Mucosa of descending colon (tissue), 3 donors: Measurements from ENCODE around the gene SIRPA. TPM values are rescaled to one million over a fixed set of nuclear protein-coding genes. Genes with fewer than 3 reads are reported as not detected.
A peak's percentile ranks its signal among the peaks of the same experiment; 100 is the strongest.

Experiments used
- ATAC-seq: fragments of 200-7000 bp; cut with Tn5 transposase; one replicate; pipeline ENCODE4 v1.9.1; 2020; ENCODE audit warnings: mild to moderate bottlenecking, moderate library complexity
- DNase-seq, 3 donors: peaks; one replicate each; pipeline ENCODE4 v3.0.0-alpha.2; 2020
- H3K36me3 ChIP-seq: fragments of 200-600 bp; one replicate; pipeline ENCODE4 v1.8.0; 2021; ENCODE audit warnings: low read depth, mild to moderate bottlenecking
- H3K4me1 ChIP-seq: fragments of 200-600 bp; one replicate; pipeline ENCODE4 v1.8.0; 2021; ENCODE audit warnings: low read depth, mild to moderate bottlenecking
- H3K4me3 ChIP-seq: fragments of 200-600 bp; one replicate; pipeline ENCODE4 v1.8.0; 2021; ENCODE audit warnings: mild to moderate bottlenecking
- H3K9me3 ChIP-seq: fragments of 200-600 bp; one replicate; pipeline ENCODE4 v1.8.0; 2021; ENCODE audit warnings: mild to moderate bottlenecking
- intact Hi-C, 2 donors: fragments of 100-400 bp; cut with DNase I in 1 of 2; cut with micrococcal nuclease in 1 of 2; formaldehyde crosslinking; loops; one replicate each; pipeline versions ENCODE4 v1.11.0 to v1.11.1; 2022; cut with DNase I, micrococcal nuclease
- total RNA-seq, 3 donors: library from RNA; stranded (reverse); fragmentation: NEBNext Ultra II Directional in 2 of 3; extraction: Animal tissue kit (Norgen Biotek cat#: 25700) in 2 of 3; gene quantifications; one replicate each; pipeline versions ENCODE4 v1.2.1 to v1.2.4, GENCODE V29; 2021 to 2023
- TF ChIP-seq, protein P1 (sequence below): fragments of 200-600 bp; IDR thresholded peaks from one replicate; pipeline ENCODE4 v1.8.0; 2022; ENCODE audit warnings: antibody characterized with exemption, mild to moderate bottlenecking
- donor health status: DM: no; HTN: no; CAD: no; lungs with moderate emphysema.
- donor health status: DM: no; HTN: no; CAD: no.
- donor health status: DM: no; HTN: yes; CAD: no.

SIRPA gene
- total RNA-seq, 3 donors from 2014 or later = 7.6 to 24.4 (median 14.1) TPM

DNA sequence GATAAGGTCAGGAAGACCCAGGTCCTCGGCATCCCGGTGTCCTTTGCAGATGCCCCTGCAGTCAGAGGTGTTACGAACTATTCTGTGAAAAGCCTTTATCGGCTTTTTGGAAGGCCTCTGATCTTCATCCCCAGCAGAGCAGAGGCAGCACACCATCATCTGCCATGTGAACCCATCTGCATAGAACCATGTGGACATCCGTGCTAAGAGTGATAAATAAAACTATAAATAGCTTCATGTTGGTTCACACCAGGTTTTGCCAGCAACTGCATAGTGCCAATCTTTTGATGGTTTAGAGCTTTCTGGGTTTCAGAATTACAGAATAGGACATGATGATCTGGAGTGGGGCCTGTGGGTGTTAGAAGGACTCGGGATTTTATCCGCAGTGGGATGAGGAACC is 33.6 kb downstream of the SIRPA start:
- no peak for DNase-seq
- TF ChIP-seq, protein P1, sequence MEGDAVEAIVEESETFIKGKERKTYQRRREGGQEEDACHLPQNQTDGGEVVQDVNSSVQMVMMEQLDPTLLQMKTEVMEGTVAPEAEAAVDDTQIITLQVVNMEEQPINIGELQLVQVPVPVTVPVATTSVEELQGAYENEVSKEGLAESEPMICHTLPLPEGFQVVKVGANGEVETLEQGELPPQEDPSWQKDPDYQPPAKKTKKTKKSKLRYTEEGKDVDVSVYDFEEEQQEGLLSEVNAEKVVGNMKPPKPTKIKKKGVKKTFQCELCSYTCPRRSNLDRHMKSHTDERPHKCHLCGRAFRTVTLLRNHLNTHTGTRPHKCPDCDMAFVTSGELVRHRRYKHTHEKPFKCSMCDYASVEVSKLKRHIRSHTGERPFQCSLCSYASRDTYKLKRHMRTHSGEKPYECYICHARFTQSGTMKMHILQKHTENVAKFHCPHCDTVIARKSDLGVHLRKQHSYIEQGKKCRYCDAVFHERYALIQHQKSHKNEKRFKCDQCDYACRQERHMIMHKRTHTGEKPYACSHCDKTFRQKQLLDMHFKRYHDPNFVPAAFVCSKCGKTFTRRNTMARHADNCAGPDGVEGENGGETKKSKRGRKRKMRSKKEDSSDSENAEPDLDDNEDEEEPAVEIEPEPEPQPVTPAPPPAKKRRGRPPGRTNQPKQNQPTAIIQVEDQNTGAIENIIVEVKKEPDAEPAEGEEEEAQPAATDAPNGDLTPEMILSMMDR = no peak

DNA sequence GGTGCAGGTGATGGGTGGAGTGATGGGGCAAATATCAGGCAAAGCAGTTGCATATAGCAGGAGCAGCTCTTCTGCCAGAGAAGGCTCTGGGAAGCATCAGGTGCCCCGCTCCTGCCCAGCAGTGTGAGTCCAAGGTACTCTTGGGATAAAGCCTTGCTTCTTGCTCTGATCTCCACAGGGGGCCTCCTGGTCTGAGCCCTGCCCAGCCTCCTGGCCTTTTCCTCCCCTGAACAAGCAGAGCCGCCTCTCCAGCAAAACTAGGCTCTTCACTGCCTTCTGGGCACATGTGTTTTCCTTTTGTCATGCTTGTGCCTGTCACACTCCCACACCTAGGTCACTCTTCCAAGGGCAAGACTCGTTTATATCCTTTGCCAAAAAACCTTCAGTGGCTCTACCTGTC is 34.3 kb downstream of the SIRPA start:
- ATAC-seq (no peak), DNase-seq (peak in 1 of 3 donors; percentile 5)
- Histone ChIP-seq H3K9me3 (no peaks in the 10 kb centered on the region), H3K4me3 (no peak overlapping the region), H3K36me3 (no peaks in the 10 kb centered on the region), H3K4me1 (no peaks in the 10 kb centered on the region)
- intact Hi-C loops = no loop called here
- TF ChIP-seq, protein P1 = no peak

More for the DNA sequence above, 33.6 kb downstream of the SIRPA start:
- Histone ChIP-seq H3K4me1 (no peaks in the 10 kb centered on the region), H3K9me3 (no peaks in the 10 kb centered on the region), H3K36me3 (no peaks in the 10 kb centered on the region), H3K4me3 (no peak overlapping the region)
- ATAC-seq = no peak
- intact Hi-C loops = no loop called here

DNA sequence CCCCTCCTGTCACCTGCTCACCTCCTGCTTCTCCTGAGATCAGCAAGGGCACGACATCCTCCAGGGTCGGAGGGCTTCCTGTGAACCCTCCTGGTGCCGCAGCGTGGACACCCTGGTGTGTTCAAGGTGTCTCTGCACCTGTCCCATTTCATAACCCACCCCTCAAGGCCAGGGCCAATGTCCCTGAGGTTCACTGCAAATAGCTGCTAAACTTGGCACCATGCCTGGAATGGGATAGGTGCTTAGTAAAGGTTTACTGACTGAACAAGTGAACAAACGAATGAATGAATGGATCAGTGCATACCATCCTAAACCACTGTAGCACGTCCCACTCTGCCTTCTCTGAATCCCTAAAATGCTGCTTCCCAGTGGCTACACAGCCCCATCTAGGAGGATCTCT is 35.0 kb downstream of the SIRPA start:
- H3K4me3 ChIP-seq = no peak overlapping the region
- no peaks in the 10 kb centered on the region for H3K9me3 ChIP-seq
- TF ChIP-seq, protein P1 = no peak
- ATAC-seq (no peak), DNase-seq (no peak)
- H3K36me3 ChIP-seq = no peaks in the 10 kb centered on the region
- H3K4me1 ChIP-seq = no peaks in the 10 kb centered on the region
- intact Hi-C loops = no loop called here

DNA sequence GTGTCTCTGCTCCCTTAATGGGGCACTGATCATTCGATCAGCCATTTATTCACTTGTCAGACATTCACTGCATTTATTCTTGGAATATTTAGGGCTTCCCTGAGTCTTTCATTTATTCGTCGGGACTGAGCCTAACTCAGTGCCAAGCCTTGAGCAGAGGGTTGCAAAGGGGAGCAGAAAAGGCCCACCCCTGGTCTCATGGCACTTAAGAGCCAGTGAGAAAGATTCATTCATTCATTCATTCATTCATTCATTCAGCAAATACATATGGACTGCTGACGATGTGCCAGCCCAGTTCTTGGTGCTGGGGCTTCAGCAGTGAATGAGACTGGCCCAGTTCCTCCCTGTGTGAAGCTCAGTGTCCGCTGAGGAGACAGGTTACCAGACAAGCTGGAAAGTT is 36.6 kb downstream of the SIRPA start:
- no peaks in the 10 kb centered on the region for H3K36me3 ChIP-seq
- no peak for DNase-seq
- no peak for ATAC-seq
- no peak overlapping the region for H3K4me3 ChIP-seq
- no peaks in the 10 kb centered on the region for H3K9me3 ChIP-seq
- TF ChIP-seq, protein P1 = no peak
- H3K4me1 ChIP-seq = no peaks in the 10 kb centered on the region
- intact Hi-C loops = no loop called here

DNA sequence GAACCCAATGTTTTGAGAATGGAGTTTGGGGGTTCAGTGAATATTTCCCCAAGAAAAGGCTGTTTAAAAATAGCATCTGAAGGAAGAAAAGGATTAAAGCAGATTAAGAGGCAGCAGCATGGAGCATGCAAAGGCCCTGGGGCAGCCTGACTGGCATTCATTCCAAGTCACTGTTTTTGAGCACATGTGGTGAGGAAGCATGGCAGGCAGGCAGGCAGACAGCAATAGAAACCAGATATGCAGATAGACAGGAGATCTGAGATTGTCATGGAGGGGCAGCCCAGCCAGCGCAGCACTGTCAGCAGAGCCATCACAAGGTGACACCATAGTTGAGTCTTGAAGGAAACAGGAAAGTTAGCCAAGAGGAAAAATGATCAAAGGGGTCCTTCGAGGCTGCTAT is 37.8 kb downstream of the SIRPA start:
- ATAC-seq (no peak), DNase-seq (no peak)
- Histone ChIP-seq H3K4me1 (no peaks in the 10 kb centered on the region), H3K9me3 (no peaks in the 10 kb centered on the region), H3K36me3 (no peaks in the 10 kb centered on the region), H3K4me3 (no peak overlapping the region)
- intact Hi-C loops = no loop called here
- TF ChIP-seq, protein P1 = no peak

DNA sequence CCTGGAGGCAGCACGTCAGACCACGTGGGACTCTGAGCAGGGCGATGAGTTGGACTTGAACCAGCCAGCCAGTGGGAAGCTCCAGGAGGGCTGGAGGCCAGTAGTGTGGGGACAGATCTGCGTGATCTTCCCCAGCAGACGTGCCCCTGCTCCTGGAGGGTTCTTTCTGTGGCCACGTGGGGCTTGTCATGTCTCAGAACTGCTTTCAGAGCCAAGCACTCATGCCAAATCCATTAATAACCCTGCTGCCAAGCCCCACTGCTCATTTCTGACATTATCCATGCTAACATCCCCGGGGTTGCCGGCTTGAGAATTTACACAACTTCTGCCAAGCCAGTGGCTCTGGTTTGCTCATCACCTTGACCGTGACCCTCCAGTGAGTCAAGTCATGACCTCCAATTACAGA is 38.3 kb downstream of the SIRPA start:
- TF ChIP-seq, protein P1 = no peak
- ATAC-seq (no peak), DNase-seq (peak in 1 of 3 donors; percentile 63)
- no peaks in the 10 kb centered on the region for H3K4me1 ChIP-seq
- H3K9me3 ChIP-seq = no peaks in the 10 kb centered on the region
- intact Hi-C loops = no loop called here
- H3K36me3 ChIP-seq = no peaks in the 10 kb centered on the region
- H3K4me3 ChIP-seq = no peak overlapping the region
